Mucosa of rectum (tissue), 2 donors: ENCODE results near the gene GBP7.

ENCODE experiments used
- H3K27ac ChIP-seq, 2 donors: one replicate each; pipeline ENCODE4 v1.7.0; 2013; ENCODE audit warnings: inconsistent platforms in 2 of 2, low read depth in 2 of 2, low read length in 2 of 2
- H3K27me3 ChIP-seq, 2 donors: one replicate each; pipeline ENCODE4 v1.7.0; 2013; ENCODE audit warnings: low read length in 2 of 2; ENCODE audit not compliant: control insufficient read depth in 2 of 2, insufficient read depth in 2 of 2
- H3K36me3 ChIP-seq, 2 donors: one replicate each; pipeline ENCODE4 v1.7.0; 2013; ENCODE audit warnings: low read length in 2 of 2; ENCODE audit not compliant: control insufficient read depth in 2 of 2, insufficient read depth in 2 of 2
- H3K4me1 ChIP-seq, 2 donors: one replicate each; pipeline ENCODE4 v1.7.0; 2013; ENCODE audit warnings: low read length in 2 of 2, mild to moderate bottlenecking in 1 of 2; ENCODE audit not compliant: control insufficient read depth in 2 of 2, insufficient read depth in 2 of 2
- H3K4me3 ChIP-seq, 2 donors: one replicate each; pipeline ENCODE4 v1.7.0; 2013; ENCODE audit warnings: low read length in 2 of 2
- H3K9ac ChIP-seq, 2 donors: one replicate each; pipeline ENCODE4 v1.7.0; 2013; ENCODE audit warnings: low read length in 2 of 2, low read depth in 1 of 2, mild to moderate bottlenecking in 1 of 2
- H3K9me3 ChIP-seq, 2 donors: one replicate each; pipeline ENCODE4 v1.7.0; 2013; ENCODE audit warnings: low read length in 2 of 2; ENCODE audit not compliant: control insufficient read depth in 2 of 2
- donor health status: healthy.
- donor health status: Normal muscosa, but diverticular disease.

Gene GBP7

GRCh38 chr1:89171067-89171438, 4.8 kb downstream of the GBP7 start:
- Histone ChIP-seq H3K36me3 (no peaks in the 10 kb centered on the region), H3K27ac (no peak overlapping the region)

GRCh38 chr1:89170170-89171066, 5.4 kb downstream of the GBP7 start:
- Histone ChIP-seq H3K4me1 (no peaks in the 10 kb centered on the region), H3K9ac (no peak overlapping the region), H3K9me3 (no peaks in the 10 kb centered on the region), H3K27me3 (no peaks in the 10 kb centered on the region), H3K4me3 (no peak overlapping the region), H3K27ac (no peak overlapping the region), H3K36me3 (no peaks in the 10 kb centered on the region)

More at GRCh38 chr1:89171067-89171438, 4.8 kb downstream of the GBP7 start:
- H3K9ac ChIP-seq: no peak overlapping the region
- H3K27me3 ChIP-seq: no peaks in the 10 kb centered on the region
- H3K4me1 ChIP-seq: no peaks in the 10 kb centered on the region
- H3K9me3 ChIP-seq: no peaks in the 10 kb centered on the region
- no peak overlapping the region for H3K4me3 ChIP-seq

- Histone ChIP-seq H3K9ac (no peak overlapping the region), H3K27ac (no peak overlapping the region), H3K27me3 (no peaks in the 10 kb centered on the region), H3K4me3 (no peak overlapping the region), H3K9me3 (no peaks in the 10 kb centered on the region), H3K4me1 (no peaks in the 10 kb centered on the region), H3K36me3 (no peaks in the 10 kb centered on the region)
Measured at GRCh38 chr1:89169166-89169565, 6.6 kb downstream of the GBP7 start.

GRCh38 chr1:89167590-89168230, 8.1 kb downstream of the GBP7 start:
- H3K9me3 ChIP-seq: no peaks in the 10 kb centered on the region
- no peak overlapping the region for H3K9ac ChIP-seq
- H3K4me1 ChIP-seq: no peaks in the 10 kb centered on the region
- H3K36me3 ChIP-seq: no peaks in the 10 kb centered on the region
- no peaks in the 10 kb centered on the region for H3K27me3 ChIP-seq
- H3K27ac ChIP-seq: no peak overlapping the region
- no peak overlapping the region for H3K4me3 ChIP-seq

GRCh38 chr1:89166705-89167104, 9.1 kb downstream of the GBP7 start:
- Histone ChIP-seq H3K9ac (no peak overlapping the region), H3K27ac (no peak overlapping the region), H3K4me3 (no peak overlapping the region), H3K27me3 (no peaks in the 10 kb centered on the region), H3K4me1 (no peaks in the 10 kb centered on the region), H3K9me3 (no peaks in the 10 kb centered on the region), H3K36me3 (no peaks in the 10 kb centered on the region)

GRCh38 chr1:89165811-89166210, 10.0 kb downstream of the GBP7 start:
- H3K27me3 ChIP-seq: no peaks in the 10 kb centered on the region
- H3K9me3 ChIP-seq: no peaks in the 10 kb centered on the region
- no peaks in the 10 kb centered on the region for H3K36me3 ChIP-seq

GRCh38 chr1:89151047-89151446, 24.8 kb downstream of the GBP7 start:
- H3K4me3 ChIP-seq: no peak overlapping the region
- H3K27ac ChIP-seq: no peak overlapping the region
- no peaks in the 10 kb centered on the region for H3K4me1 ChIP-seq
- no peak overlapping the region for H3K9ac ChIP-seq
- H3K27me3 ChIP-seq: no peaks in the 10 kb centered on the region
- no peaks in the 10 kb centered on the region for H3K9me3 ChIP-seq
- no peaks in the 10 kb centered on the region for H3K36me3 ChIP-seq

More at GRCh38 chr1:89165811-89166210, 10.0 kb downstream of the GBP7 start:
- Histone ChIP-seq H3K4me1 (no peaks in the 10 kb centered on the region), H3K9ac (no peak overlapping the region), H3K4me3 (no peak overlapping the region), H3K27ac (no peak overlapping the region)

- Histone ChIP-seq H3K4me3 (no peak overlapping the region), H3K9ac (no peak overlapping the region), H3K27me3 (no peaks in the 10 kb centered on the region), H3K36me3 (no peaks in the 10 kb centered on the region), H3K27ac (no peak overlapping the region), H3K4me1 (no peaks in the 10 kb centered on the region), H3K9me3 (no peaks in the 10 kb centered on the region)
Measured at GRCh38 chr1:89149976-89150375, 25.8 kb downstream of the GBP7 start.

GRCh38 chr1:89149229-89149628, 26.6 kb downstream of the GBP7 start:
- Histone ChIP-seq H3K9me3 (no peaks in the 10 kb centered on the region), H3K36me3 (no peaks in the 10 kb centered on the region), H3K27ac (no peak overlapping the region), H3K27me3 (no peaks in the 10 kb centered on the region), H3K9ac (no peak overlapping the region), H3K4me1 (no peaks in the 10 kb centered on the region), H3K4me3 (no peak overlapping the region)
